HG03575 (cell line): Measurements from ENCODE around the gene IRS1.

Experiments used
- ATAC-seq: cut with Tn5 transposase; IDR thresholded peaks from one replicate; pipeline ENCODE4 v1.9.1; 2021; ENCODE audit not compliant: unreplicated experiment, insufficient number of reproducible peaks, low FRiP score; ENCODE audit errors: extremely low read depth

The IRS1 gene

DNA sequence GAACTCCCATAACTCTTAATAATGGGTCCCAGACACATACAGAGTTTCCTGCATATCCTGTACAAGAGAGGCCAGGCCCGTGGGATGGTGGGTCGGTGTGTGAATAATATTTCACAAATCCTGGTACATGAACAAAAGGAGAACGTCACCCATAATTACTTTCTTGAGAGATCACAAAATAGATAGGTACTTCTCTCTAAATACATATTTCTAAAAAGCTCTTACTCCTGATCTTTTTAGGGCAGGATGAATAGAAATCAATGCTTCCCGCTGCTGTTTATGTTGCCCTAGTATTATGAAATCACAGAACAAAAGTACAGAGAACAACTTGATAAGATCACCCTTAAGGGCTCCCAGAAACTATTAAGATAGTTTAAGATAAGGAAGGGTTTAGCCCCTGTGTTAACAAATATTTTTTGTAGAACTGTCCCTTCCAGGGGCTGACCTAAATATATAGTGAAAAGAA is 5.4 kb downstream of the IRS1 start:
- ATAC-seq = no peak

DNA sequence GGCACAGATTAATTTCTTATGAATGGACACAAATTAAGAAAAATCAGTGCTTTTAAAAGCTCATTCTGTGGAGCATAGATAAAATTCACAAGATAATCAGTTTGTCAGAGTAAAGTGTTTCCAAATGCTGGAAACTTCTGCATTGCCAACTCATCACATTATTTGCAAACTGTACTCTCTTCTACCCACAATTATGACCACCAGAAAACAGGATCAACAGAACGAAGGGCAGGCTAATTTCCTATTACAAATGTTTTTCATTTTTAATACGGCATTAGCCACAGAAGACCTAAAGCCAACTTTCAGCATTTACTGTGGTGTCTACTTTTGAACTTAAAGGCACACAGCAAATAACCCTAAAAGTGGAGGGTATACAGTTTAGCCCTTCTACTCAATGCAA is 6.0 kb downstream of the IRS1 start:
- ATAC-seq = no peak

DNA sequence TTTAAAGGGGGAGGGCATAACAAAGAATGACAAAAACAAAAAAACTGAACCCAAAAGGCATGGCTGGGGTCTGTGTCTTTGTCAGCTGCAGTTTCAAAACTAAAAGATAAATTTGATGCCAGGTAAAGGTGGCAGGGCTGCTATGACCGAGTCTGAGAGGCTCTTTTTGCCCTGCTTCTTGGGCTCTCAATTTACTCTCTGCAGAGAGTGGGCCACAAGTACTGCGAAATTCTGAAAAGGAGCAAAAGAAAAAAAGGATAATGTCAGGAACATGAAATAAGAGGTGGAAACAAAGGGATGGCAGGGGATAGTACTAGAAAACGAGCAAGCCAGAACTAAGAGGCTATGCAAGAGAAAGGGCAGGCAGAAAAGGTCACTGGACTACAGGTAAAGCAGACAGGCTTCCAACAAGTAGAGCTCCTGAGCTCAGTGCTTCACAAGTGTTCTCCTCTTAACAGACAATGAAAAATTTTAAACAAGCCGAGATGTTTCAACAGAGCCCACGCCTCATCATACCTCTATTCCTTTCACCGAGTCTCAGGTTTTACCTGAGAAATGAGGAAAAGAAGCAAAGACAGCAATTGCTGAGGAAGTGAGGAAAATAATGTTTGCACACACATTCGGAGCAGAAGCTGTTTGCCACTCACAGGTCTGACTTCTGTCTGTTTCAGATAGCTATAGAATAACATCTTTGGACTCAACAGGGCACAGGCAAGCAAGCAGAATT is 7.3 kb downstream of the IRS1 start:
- ATAC-seq = no peak

- ATAC-seq = peak; percentile 80
These were observed 8.0 kb downstream of the IRS1 start for GRCh38 chr2:226791487-226792081.

GRCh38 chr2:226791056-226791486 is 8.5 kb downstream of the IRS1 start:
- ATAC-seq = peak; percentile 30

DNA sequence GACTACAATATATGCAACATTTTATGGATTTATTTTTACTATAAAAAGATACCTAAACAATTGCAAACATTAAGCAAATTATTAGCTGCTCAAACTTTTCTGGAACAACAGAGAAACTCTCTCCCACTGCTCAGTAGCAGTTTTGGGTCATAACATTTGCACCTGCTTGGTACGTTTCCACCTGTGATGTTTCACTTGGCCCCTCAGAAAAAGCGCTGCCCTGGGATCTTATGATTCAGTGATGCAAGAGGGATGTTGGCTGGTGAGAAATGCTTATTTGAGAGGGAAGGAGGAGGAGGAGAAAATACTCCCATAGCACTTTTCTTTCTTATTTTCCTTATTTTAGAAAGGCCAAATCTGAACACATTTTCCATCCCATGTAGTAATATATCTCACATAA is 9.2 kb downstream of the IRS1 start:
- no peak for ATAC-seq

DNA sequence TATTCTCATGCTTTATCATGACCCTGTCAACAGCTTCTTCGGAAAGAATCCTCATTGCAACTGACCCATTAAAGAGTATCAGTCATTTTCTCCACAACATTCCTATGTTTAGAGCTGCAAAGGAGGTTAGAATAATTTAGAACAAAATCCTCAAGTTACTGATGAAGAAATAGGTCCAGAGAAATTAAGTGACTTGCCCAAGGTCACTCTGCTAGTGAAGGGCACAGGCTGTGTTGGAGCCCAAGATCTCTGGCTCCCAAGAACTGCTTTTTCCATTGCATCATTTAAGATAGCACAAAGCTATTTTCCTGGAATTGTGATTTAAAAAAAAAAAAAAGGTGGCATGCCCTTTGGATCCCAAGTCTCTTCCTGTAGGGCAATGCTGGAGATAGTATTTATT is 9.6 kb downstream of the IRS1 start:
- no peak for ATAC-seq

- no peak for ATAC-seq
These were observed 10.6 kb downstream of the IRS1 start for GRCh38 chr2:226788881-226789490.

DNA sequence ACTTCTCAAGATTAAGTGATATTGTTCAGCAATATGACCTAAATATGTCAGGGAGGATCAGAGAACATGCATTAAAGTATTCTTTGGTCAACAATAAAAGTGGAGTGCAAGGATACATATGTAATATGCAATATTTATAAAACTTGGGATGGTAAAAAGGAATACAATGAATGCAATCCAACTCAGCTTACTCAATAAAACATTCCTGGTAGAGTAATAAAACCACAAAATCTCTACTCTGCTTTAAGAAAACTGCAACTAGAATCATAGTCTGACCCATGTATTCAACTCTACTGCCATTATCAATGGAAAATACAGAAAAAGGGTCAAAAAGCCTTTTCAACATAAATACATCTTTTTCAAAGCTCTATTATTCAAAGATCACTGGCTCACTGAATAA is 11.6 kb downstream of the IRS1 start:
- no peak for ATAC-seq

DNA sequence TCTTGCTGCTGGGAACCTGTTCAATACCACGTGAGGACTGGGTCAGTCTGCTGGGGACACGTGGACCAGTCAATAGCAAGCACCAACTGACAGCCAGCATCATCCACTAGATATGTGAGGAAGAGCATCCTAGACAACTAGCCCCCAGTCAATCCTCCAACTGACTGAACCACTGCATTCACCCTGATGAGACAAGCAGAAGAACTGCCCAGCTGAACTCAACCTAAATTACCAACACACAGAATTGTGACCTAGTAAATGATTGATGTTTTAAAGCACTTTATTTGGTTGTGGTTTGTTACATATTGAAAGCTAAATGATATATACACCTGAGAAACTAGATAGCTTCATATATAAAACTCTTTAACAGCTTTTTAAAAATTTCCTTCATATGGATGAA is 15.7 kb downstream of the IRS1 start:
- ATAC-seq = no peak

DNA sequence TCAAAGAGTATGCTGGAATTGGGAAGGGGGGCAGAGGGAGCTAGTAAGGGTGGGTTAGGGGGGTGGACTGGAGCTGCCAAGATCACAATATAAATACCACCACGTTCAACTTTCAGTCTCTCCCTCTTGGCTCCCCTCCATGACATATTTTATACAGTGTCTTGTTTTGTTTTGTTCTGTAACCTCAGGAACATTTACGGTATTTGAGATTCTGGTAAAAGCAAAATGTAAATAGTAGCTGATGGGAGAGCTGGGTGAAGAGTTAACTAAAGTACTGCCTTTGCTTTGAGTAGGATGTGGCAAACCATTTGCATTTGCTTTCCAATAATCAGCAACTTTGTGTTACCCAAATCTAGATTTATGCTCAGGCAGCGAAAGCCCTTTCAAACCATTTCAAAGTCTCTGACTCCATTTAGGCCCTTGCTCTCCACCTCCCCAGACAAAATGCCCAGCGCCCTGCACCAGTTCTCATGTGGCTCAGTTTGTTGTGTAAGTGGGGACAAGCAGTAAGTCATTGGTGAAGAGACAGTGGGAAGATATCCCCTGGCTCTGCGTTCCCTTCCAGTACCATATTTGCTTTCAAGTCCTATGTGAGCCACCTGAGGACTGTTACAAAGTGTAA is 17.4 kb downstream of the IRS1 start:
- ATAC-seq = no peak

DNA sequence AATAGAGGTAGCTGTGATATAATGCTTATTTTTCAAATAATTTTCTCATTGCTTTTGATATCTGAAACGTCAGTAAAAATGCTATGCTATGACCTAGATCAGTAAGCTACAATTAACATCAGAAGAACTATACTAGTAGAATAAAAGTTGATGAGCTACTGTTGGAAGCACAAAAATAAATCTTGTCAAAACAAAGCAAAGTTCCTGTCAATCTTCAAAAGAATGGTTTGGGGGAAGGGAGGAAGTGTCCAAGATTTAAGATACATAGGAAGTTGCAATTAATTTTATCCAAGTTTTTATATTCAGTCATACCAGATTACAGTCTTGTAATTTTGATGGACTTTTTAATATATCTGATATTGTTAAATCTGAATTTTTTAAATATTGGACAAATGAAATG is 19.2 kb downstream of the IRS1 start:
- ATAC-seq = no peak

DNA sequence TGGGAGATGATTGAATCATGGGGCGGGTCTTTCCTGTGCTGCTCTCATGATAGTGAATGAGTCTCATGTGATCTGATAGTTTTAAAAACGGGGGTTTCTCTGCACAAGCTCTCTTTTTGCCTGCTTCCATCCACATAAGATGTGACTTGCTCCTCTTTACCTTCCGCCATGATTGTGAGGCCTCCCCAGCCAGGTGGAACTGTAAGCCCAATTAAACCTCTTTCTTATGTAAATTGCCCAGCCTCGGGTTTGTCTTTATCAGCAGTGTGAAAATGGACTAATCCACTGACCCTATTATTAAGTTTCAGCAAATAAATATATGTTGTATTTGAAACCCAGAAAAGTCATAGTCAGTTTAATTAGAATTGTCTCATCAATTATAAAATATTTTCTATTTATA is 22.0 kb downstream of the IRS1 start:
- no peak for ATAC-seq

DNA sequence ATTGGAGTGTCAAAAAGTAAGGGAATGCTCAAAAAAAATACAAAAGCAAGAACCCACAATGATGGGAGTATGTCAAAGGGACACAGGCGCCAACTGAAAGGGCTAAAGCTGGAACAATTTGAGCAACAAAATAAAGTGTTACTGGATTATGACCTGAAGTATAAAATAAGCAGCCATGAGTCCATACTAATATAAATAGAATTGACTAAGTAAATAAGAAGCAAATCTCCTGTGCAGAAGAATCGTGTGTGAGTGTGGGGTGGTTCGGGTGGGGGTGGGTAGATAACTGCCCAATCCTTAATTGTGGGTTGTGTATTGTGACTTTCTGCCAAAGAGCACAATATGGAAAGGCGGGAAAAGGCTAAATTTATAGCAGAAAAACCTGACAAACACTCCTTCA is 23.5 kb downstream of the IRS1 start:
- ATAC-seq = no peak

GRCh38 chr2:226775032-226775509 is 24.5 kb downstream of the IRS1 start:
- no peak for ATAC-seq

- ATAC-seq = peak; percentile 3
These were observed 26.3 kb downstream of the IRS1 start for GRCh38 chr2:226773291-226773690.

DNA sequence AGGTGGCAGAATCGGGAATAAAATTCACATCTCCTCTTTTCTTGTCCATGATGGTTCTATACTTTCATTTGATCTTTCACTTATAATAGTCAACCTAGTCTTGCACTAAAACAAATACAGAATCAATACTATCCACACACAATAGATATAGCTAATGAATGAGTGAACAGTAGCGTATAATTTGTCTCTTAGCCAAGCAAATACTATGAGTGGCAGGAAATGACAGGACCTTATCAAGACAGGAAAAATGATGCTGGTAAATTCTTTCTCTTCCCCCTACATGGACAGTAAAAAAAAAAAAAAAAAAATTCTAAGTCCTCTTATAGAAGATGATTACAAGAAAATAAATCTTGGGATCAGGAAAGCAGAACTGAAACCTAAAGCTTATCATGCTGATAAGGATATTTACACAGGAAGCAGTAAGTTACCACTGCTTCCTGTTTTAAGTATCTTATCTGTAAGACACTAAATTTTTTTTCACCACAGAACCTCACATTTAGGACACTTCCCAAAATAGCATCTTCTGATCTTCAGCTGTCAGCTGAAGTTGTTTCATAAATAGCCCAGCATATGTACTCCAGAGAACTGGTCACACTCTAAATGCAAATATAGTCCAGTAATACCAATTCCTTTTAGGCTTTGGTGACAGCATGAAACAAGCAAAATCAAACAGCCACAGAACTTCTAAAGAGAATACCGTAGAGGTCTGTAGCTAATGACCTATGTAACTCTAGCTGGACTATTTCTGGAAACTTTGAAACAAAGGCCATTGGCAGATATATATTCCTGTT is 27.0 kb downstream of the IRS1 start:
- ATAC-seq = peak; percentile 99

- no peak for ATAC-seq
These were observed 28.6 kb downstream of the IRS1 start for GRCh38 chr2:226771067-226771466.
